NCI-H2227 treated with DMSO at 0.1 percent for 48 hours (cell line): Measurements from ENCODE around the gene INSYN2A.

ENCODE experiments used
- DNase-seq: peaks from one replicate; lab custom pipeline; 2025; lab: John Stamatoyannopoulos, UW

INSYN2A gene

GRCh38 chr10:127196282-127197153 lies at the start of gene INSYN2A:
INSYN2A (minus strand) TSS chr10:127196591; CDS start chr10:127176395, 20,196 bp downstream.
- DNase-seq = peak; percentile 5

- no peak for DNase-seq
Measured at GRCh38 chr10:127245456-127245855, 49.1 kb upstream of the INSYN2A start.

GRCh38 chr10:127243490-127244272 lies 47.3 kb upstream of the INSYN2A start:
- no peak for DNase-seq

DNA sequence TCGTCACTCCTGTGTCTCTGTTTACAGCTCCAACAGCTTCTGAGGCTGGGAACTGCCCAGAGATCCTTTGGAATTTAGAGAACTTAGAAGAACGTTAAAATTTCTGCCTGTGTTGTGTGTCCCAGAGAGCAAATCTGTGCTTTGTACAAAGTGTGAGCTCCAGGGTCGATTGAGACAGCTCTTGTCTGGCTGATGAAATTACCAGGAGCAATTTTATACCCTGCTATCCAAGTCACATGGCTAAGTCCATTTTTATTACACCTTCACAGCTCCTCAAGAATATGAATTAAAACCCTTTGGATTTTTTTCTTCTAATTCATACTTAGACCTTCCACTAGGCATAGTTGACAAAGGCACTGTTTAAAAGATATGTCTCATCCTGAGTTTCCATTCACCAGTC lies 46.5 kb upstream of the INSYN2A start:
- DNase-seq = no peak

DNA sequence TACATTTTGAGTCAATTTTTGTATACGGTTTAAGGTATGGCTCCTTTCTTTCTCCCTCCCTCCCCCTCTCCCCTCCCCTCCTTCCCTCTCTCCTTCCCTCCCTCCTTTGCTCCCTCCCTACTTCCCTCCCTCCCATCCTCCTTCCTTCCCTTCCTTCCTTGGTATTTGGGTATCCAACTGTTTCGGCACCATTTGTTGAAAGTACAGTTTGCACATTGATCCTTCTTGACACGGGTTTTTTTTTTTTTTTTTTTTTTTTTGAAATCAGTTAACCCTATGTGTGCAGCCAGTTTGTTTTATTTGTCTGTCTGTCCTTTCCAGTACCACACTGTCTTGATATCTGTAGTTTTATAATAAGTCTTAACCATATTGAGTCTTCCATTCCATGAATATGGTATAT lies 39.9 kb upstream of the INSYN2A start:
- no peak for DNase-seq

DNA sequence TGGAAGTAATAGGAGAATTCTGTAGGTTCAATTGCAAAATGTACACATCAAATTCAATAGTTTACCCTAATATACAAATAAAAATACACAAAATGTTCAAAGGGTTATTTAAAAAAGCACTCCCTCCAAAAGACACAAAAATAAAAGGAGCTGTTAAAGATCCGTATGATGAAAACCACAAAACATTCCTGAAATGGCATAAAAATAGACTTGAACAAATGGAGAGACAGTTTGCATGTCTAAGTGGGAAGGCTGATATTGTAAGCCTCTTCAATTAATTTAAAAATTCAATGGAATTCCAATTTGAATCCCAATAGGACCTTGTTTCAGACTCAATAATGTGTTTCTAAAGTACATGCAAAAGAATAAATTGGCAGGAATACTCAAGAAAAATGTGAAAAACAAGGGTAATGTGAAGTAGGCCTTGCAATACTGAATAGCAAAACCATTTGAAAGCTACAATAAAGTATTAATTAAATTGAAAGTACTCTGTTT lies 38.0 kb upstream of the INSYN2A start:
- DNase-seq = no peak

DNA sequence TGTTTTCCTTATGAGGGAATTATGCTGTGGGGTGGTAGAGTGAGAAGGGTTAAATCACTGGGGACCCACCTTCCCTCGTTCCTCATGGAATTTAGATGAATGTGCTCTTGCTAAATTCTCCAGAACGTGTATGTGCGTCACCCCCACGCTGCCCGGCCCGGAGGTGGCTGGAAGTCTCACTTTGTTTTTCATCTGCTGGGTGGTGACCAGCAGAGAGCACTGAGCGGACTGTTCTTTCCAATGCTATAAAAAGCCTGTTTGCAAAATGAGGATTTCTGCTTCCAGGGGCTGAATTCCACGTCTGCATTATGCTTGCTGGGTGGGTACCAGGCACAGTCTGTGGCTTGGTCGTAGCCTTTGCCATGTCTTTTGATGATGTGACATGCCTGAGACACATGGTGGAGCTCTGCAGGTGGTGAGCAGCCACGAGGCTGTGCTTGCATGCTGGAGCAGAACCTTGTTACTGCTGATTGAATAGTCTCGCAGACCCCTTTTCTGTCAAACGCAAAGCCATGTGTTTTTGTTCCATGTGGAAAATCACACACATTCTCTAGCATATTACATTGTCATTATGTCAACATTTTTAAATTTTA lies 31.9 kb upstream of the INSYN2A start:
- no peak for DNase-seq

DNA sequence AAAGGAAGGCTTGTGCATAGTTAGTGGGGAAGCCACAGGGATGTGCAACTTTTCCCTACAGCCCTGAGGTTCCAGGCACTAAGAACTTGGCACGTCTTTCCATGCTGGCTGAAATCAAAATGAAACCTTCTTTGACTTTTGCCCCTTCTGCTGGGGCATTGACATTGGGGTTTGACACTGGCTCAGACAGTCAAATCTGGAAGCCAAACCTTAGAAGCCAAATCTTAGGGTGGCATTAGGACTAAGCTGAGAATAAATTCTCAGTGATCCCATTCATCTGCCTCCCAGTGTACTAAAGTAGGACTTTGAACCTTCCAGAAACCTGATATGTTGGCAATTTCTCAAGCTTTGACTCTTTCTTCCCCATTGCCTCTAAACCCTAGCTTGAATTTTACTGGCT lies 31.3 kb upstream of the INSYN2A start:
- no peak for DNase-seq

GRCh38 chr10:127227027-127227426 lies 30.6 kb upstream of the INSYN2A start:
- DNase-seq = no peak

DNA sequence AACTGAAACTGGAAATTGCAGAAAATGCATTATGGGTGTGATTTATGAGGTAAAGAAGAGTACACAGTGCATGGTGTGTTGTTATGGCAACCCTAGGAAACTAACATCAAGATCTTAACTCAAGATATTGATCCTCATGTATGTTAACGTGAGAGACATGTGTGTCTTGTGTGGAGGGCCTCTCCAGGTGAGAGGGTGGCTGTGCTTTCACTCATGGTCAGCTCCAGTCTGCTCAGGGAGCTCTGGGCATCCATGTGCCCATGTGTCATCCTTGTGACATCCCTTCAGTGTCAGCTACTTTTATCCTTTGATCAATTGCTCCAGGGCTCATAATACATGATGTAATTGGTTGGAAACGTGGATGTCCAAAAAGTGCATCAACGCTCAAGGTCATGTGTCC lies 24.9 kb upstream of the INSYN2A start:
- no peak for DNase-seq

GRCh38 chr10:127218658-127219057 lies 22.3 kb upstream of the INSYN2A start:
- DNase-seq = no peak

DNA sequence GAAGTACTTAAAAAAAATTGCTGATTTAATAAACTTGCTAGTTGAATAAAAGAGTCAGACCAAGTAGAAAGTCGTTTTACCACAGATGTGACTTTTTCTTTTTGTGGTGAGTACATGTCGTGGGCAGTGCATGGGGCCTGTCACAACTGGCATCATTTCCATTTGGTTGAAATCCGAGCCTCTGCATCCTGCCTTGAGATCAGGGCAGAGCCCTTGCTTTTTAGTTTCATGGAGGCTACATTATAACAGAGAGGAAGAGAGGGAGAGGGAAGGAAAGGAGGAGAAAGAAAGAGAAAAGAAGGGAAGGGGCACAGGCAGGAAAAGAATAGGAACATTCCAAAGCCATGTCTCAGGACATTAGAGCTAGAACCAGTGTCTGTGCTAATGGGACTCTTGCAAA lies 20.4 kb upstream of the INSYN2A start:
- no peak for DNase-seq

GRCh38 chr10:127216274-127216673 lies 19.9 kb upstream of the INSYN2A start:
- DNase-seq = no peak

- no peak for DNase-seq
Measured at GRCh38 chr10:127215866-127216265, 19.5 kb upstream of the INSYN2A start.

- no peak for DNase-seq
Measured at GRCh38 chr10:127210936-127211466, 14.6 kb upstream of the INSYN2A start.

DNA sequence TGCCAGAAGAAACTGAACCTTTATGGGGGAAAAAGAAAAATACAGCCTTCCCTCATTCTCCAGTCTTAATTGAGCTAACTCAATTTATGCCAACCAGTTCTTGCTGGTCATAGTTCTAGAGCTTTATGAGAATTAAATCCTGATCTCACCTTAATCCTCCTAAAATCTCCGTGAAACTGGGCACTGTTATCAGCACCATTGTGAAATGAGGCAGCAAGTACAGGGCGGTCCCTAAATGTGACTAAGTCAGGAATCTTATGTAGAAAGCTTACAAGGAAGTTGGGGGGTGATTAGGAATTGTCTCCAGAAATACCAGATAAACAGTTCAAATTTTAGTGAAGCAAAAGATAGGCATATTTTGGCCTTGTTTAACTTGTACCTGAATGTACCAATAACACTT lies 10.7 kb upstream of the INSYN2A start:
- DNase-seq = no peak

GRCh38 chr10:127203067-127203466 lies 6.7 kb upstream of the INSYN2A start:
- no peak for DNase-seq

GRCh38 chr10:127200646-127201045 lies 4.3 kb upstream of the INSYN2A start:
- DNase-seq = no peak

GRCh38 chr10:127198721-127199120 lies 2.3 kb upstream of the INSYN2A start:
- DNase-seq = no peak

DNA sequence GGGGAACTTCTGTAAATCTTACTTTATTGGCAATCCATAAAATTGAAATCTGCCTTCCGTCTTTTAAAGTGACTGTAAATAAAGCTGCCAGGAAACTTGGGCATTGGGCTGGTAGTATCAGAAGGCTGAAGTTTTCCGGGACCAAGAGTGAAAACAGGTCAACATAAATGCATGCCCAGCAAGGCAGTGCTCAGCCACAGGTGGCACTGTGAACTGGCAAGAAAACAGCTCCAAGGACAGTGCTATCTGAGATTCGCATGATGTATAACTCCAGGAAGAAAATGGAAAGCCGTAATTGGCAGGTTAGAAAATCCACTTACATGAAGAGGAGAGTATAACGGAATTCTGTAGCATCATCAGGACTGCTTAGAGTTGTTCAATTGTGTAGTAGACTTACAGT lies 1.9 kb upstream of the INSYN2A start:
- DNase-seq = no peak

GRCh38 chr10:127197154-127197432 lies 702 bp upstream of the INSYN2A start:
- no peak for DNase-seq

- DNase-seq = no peak
Measured at GRCh38 chr10:127195571-127196281, 665 bp downstream of the INSYN2A start.
